Measurements from ENCODE around the gene SCYL3.

SCYL3 gene

DNA sequence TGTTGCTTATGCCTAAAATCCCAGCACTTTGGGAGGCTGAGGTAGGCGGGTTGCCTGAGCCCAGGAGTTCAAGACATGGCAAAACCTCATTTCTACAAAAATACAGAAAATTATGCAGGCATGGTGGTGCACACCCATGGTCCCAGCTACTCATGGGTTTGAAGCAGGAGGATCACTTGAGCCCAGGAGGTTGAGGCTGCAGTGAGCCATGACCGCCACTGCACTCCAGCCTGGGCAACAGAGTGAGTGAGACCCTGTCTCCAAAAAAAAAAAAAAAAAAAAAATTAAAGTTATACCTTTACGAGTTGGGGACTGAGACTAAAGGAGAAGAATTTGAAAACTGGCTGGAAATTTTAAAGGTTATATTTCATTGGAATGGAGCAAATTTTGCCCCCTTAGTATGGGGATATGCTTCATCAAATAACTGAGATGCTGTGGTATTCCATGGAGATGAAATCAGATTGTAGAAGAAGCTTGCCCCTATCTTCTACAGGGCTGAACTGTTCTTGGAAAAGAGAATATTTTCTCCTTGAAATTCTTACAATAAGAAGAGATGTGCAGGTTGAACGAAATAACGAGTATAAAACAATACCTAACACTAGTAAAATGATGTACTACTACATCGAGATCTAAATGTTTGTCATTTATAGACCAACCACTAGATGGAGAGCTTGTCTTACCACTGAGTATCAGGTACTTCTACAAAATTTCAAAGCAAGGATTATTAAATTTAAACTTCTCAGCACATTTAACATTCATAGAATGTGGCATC, 34.9 kb upstream of the SCYL3 start:
- TF ChIP-seq, protein P1, sequence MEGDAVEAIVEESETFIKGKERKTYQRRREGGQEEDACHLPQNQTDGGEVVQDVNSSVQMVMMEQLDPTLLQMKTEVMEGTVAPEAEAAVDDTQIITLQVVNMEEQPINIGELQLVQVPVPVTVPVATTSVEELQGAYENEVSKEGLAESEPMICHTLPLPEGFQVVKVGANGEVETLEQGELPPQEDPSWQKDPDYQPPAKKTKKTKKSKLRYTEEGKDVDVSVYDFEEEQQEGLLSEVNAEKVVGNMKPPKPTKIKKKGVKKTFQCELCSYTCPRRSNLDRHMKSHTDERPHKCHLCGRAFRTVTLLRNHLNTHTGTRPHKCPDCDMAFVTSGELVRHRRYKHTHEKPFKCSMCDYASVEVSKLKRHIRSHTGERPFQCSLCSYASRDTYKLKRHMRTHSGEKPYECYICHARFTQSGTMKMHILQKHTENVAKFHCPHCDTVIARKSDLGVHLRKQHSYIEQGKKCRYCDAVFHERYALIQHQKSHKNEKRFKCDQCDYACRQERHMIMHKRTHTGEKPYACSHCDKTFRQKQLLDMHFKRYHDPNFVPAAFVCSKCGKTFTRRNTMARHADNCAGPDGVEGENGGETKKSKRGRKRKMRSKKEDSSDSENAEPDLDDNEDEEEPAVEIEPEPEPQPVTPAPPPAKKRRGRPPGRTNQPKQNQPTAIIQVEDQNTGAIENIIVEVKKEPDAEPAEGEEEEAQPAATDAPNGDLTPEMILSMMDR (IDR thresholded peaks at IDR 0.05): no peak
- Histone ChIP-seq H3K4me3 (ENCODE audit: low read depth in 1 of 2, low read length in 1 of 2) (no peak overlapping the region), H3K9me3 (no peaks in the 10 kb centered on the region), H3K4me1 (ENCODE audit: control insufficient read depth in 1 of 2, insufficient read depth in 1 of 2, low read depth in 1 of 2, low read length in 1 of 2) (no peaks in the 10 kb centered on the region), H3K27me3 (no peaks in the 10 kb centered on the region), H3K36me3 (no peaks in the 10 kb centered on the region), H3K27ac (no peak overlapping the region)

DNA sequence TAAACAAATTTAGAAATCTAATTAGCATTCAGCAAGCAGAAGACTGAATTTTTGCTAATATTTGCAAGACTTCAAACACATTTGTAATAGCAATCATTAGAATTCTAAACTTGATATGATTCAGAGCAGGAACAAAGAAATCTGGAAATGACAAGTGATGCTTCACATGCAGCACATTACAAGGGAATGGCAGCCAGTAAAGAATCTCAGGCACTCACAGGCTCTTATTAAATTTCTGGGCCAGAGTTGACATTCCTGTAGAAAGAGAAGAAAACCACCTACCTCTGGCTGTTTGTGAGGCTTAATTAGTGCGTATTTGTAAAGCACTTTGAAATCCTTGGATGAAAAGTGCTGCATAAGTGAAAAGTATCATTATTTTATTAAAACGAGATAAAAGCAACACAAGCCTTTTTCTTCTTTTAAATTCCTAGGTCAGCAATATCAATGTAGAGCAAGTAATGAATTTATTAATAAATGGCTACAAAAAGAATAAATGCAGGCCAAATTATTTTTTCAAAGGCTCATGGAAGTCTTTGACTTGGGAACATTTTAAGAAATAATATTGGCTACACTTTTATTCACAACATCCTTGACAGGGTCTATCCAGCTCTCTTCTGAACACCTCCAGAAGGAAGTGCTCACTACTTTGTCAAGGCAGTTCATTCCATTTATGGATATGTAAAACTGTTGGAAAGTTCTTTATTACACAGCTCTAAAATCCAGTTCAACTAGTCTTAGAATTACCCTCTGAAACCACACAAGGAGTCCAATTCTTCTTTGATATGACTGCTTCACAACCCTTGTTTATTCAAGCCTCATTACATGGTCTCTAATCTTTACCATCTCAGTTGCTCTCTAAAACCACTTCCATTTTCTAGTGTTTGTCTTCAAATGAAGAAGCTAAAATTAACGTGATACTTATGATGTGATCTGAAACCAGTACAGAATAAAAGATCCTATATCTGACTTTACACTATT, 32.1 kb upstream of the SCYL3 start:
- H3K9me3 ChIP-seq: no peaks in the 10 kb centered on the region
- TF ChIP-seq, protein P1 (IDR thresholded peaks at IDR 0.05): no peak
- no peak overlapping the region for H3K4me3 ChIP-seq (ENCODE audit: low read depth in 1 of 2, low read length in 1 of 2)
- H3K36me3 ChIP-seq: no peaks in the 10 kb centered on the region
- no peaks in the 10 kb centered on the region for H3K27me3 ChIP-seq
- no peak overlapping the region for H3K27ac ChIP-seq
- H3K4me1 ChIP-seq (ENCODE audit: control insufficient read depth in 1 of 2, insufficient read depth in 1 of 2, low read depth in 1 of 2, low read length in 1 of 2): no peaks in the 10 kb centered on the region

DNA sequence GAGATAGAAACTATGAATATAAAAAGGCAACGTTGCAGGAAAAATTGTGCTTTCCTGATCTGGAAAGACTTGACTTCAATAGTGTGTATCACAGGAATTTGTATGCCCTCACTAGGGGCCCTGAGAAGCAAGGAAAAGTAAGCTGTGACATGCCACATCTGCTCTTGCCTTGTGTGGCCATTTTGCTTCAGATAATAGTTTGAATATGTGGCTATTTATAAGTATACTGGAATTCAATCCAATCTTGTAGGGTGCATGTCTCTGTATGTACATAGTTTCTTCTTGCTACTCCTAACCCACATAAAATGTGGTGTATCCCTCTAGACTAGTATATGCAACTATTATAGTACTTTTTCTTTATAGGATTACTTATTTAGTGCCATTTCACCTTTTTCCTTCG, 31.1 kb upstream of the SCYL3 start:
- TF ChIP-seq, protein P1 (IDR thresholded peaks at IDR 0.05): no peak
- H3K27ac ChIP-seq: no peak overlapping the region
- no peaks in the 10 kb centered on the region for H3K4me1 ChIP-seq (ENCODE audit: control insufficient read depth in 1 of 2, insufficient read depth in 1 of 2, low read depth in 1 of 2, low read length in 1 of 2)
- H3K4me3 ChIP-seq (ENCODE audit: low read depth in 1 of 2, low read length in 1 of 2): no peak overlapping the region
- H3K9me3 ChIP-seq: no peaks in the 10 kb centered on the region
- H3K27me3 ChIP-seq: no peaks in the 10 kb centered on the region
- no peaks in the 10 kb centered on the region for H3K36me3 ChIP-seq

DNA sequence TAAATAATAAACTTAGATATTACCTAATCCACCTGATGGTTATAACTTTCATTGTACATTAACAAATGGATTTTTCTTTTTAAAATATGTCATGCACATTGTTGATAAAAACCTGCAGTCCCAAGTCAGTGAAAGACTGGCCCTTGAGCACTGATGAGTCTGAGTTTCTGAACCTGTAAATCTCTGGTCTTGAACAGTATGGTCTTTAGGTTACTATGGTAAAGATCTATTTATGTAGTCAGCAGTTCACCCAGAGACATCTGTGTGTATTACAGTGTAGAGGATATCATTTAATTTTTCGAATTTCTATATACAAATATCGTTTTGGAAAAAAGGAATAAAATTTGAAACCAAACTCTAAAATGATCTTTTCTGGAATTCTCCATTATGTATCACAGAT, 30.4 kb upstream of the SCYL3 start:
- TF ChIP-seq, protein P1 (IDR thresholded peaks at IDR 0.05): no peak
- H3K27ac ChIP-seq: no peak overlapping the region
- no peaks in the 10 kb centered on the region for H3K27me3 ChIP-seq
- H3K4me3 ChIP-seq (ENCODE audit: low read depth in 1 of 2, low read length in 1 of 2): no peak overlapping the region
- no peaks in the 10 kb centered on the region for H3K9me3 ChIP-seq
- H3K36me3 ChIP-seq: no peaks in the 10 kb centered on the region
- H3K4me1 ChIP-seq (ENCODE audit: control insufficient read depth in 1 of 2, insufficient read depth in 1 of 2, low read depth in 1 of 2, low read length in 1 of 2): no peaks in the 10 kb centered on the region

DNA sequence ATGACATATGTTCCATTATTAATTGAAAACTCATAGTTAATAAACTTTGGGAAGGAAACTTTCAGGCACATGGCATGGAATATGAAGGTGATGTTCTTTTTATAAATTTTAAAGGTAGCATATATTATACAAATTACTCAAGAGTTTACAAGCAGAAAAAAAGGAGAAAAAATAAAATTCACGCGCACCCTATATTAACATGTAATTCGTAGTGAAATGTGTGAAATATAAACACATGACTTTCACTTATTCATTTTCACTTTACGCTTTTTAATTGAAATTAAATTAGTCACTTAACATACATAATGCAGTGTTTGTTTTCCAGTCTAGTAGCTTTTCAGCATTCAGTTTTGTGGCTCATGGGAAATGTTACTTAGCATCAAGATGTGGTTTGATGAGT, 27.4 kb upstream of the SCYL3 start:
- H3K27ac ChIP-seq: no peak overlapping the region
- H3K9me3 ChIP-seq: no peaks in the 10 kb centered on the region
- H3K4me1 ChIP-seq (ENCODE audit: control insufficient read depth in 1 of 2, insufficient read depth in 1 of 2, low read depth in 1 of 2, low read length in 1 of 2): no peaks in the 10 kb centered on the region
- TF ChIP-seq, protein P1 (IDR thresholded peaks at IDR 0.05): no peak
- no peaks in the 10 kb centered on the region for H3K36me3 ChIP-seq
- H3K27me3 ChIP-seq: no peaks in the 10 kb centered on the region
- no peak overlapping the region for H3K4me3 ChIP-seq (ENCODE audit: low read depth in 1 of 2, low read length in 1 of 2)

Data from neutrophil (primary cell).